Measurements from ENCODE around the gene MCAT. TPM values are rescaled to one million over a fixed set of nuclear protein-coding genes. Genes with fewer than 3 reads are reported as not detected.
"Not testable (repeated sequence)": the region's sequence is repeated elsewhere in the genome, so short reads cannot be mapped to it uniquely, and the experiment has no call there.

The MCAT gene
- total RNA-seq, 1 donor from 2014 or later: 24.0 TPM

DNA sequence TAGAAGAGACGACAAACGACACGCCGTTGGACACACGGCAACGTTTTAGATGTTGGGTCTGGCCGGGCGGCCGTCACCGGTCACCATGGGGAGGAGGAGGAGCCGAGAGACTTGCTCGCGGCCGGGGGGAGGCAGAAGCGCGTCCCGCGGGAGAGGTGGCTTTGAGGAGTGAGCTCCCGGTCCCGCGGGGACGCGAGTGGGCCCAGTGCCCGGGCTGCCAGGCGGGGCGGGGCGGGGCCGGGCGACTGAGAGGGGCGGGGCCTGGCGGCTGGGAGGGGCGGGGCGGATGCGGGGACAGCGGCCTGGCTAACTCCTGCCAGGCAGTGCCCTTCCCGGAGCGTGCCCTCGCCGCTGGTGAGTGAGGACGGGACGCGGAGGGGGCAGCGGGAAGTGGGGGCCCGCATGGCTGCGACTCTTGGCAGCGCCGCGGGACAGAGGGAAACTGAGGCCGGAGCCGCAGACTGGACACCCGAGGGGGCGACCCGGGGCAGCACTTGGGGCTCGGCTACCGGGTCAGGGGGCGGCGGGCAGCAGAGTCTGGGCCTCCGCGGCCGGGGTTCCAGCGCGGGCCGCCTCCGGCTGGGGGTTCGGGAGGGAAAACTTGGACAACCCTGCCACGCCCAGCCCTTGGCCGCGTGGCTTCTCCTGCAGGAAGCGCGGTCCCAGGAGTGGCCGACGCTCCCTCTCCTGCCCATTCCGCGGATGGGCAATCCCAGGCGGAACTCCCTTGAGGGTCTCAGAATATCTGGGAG is 8.2 kb upstream of the MCAT start, which contains the start of gene TSPO:
TSPO (plus strand) TSS at position 309 of the 752 bp plus-strand sequence. CDS start 7,680 bp downstream, outside the sequence.
- DNase-seq (ENCODE audit: extremely low spot score, unreplicated experiment): no peak
- peaks cover 9% of the 10 kb centered on the region for H3K4me1 Mint-ChIP-seq (ENCODE audit: unreplicated experiment)
- peak within 1 kb of the TSS; percentile 72 for H3K27ac Mint-ChIP-seq
- no peaks in the 10 kb centered on the region for H3K36me3 Mint-ChIP-seq
- peaks cover 3% of the 10 kb centered on the region for H3K27me3 Mint-ChIP-seq
- H3K4me3 Mint-ChIP-seq: peak within 1 kb of the TSS; percentile 87
- TF ChIP-seq, protein P1, sequence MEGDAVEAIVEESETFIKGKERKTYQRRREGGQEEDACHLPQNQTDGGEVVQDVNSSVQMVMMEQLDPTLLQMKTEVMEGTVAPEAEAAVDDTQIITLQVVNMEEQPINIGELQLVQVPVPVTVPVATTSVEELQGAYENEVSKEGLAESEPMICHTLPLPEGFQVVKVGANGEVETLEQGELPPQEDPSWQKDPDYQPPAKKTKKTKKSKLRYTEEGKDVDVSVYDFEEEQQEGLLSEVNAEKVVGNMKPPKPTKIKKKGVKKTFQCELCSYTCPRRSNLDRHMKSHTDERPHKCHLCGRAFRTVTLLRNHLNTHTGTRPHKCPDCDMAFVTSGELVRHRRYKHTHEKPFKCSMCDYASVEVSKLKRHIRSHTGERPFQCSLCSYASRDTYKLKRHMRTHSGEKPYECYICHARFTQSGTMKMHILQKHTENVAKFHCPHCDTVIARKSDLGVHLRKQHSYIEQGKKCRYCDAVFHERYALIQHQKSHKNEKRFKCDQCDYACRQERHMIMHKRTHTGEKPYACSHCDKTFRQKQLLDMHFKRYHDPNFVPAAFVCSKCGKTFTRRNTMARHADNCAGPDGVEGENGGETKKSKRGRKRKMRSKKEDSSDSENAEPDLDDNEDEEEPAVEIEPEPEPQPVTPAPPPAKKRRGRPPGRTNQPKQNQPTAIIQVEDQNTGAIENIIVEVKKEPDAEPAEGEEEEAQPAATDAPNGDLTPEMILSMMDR (conservative IDR thresholded peaks at IDR 0.05): no peak
- H3K9me3 Mint-ChIP-seq: no peaks in the 10 kb centered on the region

- Mint-ChIP-seq H3K27ac (peak overlapping the region; percentile 72), H3K9me3 (no peaks in the 10 kb centered on the region), H3K4me3 (peak overlapping the region; percentile 87), H3K36me3 (no peaks in the 10 kb centered on the region), H3K4me1 (ENCODE audit: unreplicated experiment) (peaks cover 9% of the 10 kb centered on the region), H3K27me3 (peaks cover 3% of the 10 kb centered on the region)
- TF ChIP-seq, protein P1 (conservative IDR thresholded peaks at IDR 0.05): no peak
- DNase-seq (ENCODE audit: extremely low spot score, unreplicated experiment): no peak
These were observed 7.6 kb upstream of the MCAT start for GRCh38 chr22:43150731-43151206.

DNA sequence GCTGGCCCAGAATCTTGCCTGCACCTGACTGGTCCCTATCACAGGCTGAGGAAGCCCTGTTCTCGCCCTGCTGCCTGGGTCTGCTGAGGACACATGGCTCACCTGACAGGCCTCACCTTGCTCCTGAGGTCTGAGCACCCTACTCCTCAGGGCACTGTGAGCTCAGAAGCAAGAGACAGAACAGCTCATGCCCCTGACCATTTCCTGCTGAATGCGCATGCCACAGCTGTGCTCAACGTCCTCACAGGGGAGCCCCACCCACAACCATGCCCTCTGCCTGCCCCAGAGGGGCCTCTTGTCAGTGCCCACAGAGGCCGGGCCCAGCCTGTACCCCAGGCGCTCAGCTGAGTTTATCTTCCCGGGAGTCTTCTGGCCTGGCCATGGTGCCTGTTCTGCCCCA is 5.4 kb upstream of the MCAT start:
- Mint-ChIP-seq H3K36me3 (no peaks in the 10 kb centered on the region), H3K4me3 (no peak overlapping the region), H3K4me1 (ENCODE audit: unreplicated experiment) (peaks cover 15% of the 10 kb centered on the region), H3K27ac (no peak overlapping the region), H3K9me3 (no peaks in the 10 kb centered on the region), H3K27me3 (peaks cover 6% of the 10 kb centered on the region)
- TF ChIP-seq, protein P1 (conservative IDR thresholded peaks at IDR 0.05): no peak
- DNase-seq (ENCODE audit: extremely low spot score, unreplicated experiment): no peak

DNA sequence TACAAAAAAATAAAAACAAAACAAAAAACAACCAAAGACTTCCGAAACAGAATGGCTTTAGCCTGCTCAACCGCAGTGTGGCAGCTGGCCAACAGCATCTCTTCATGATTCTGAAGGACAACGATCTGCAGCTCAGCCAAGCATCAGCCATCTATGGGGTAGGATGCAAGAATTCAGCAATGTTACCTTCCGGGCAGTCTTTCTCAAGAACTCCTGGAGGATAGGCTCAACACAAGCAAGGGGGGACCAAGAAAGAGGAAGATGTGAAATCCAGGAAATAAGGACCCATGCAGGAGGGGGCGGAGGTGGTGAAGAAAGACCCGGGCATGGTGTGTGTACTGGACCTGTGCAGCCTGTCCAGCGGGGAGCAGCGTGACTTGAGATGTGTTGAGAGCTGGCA is 4.6 kb upstream of the MCAT start:
- Mint-ChIP-seq H3K9me3 (no peaks in the 10 kb centered on the region), H3K4me1 (ENCODE audit: unreplicated experiment) (peaks cover 15% of the 10 kb centered on the region), H3K4me3 (peak overlapping the region; percentile 22), H3K36me3 (no peaks in the 10 kb centered on the region), H3K27ac (no peak overlapping the region), H3K27me3 (peaks cover 6% of the 10 kb centered on the region)
- no peak for DNase-seq (ENCODE audit: extremely low spot score, unreplicated experiment)
- TF ChIP-seq, protein P1 (conservative IDR thresholded peaks at IDR 0.05): no peak

DNA sequence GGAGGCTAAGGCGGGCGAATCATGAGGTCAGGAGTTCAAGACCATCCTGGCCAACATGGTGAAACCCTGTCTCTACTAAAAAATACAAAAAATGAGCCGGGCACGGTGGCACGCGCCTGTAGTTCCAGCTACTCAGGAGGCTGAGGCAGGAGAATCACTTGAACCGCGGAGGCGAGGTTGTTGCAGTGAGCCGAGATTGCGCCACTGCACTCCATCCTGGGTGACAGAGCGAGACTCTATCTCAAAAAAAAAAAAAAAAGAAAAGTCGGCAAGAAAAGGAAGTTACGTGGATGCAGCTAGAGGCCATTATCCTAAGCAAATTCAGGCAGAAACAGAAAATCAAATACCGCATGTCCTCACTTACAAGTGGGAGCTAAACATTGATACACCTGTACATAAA is 3.1 kb upstream of the MCAT start:
- not testable (repeated sequence) for H3K9me3 Mint-ChIP-seq; H3K4me3 Mint-ChIP-seq; DNase-seq (ENCODE audit: extremely low spot score, unreplicated experiment); H3K27ac Mint-ChIP-seq; H3K36me3 Mint-ChIP-seq; H3K27me3 Mint-ChIP-seq
- peaks cover 15% of the 10 kb centered on the region for H3K4me1 Mint-ChIP-seq (ENCODE audit: unreplicated experiment)

- not testable (repeated sequence) for H3K4me3 Mint-ChIP-seq; DNase-seq (ENCODE audit: extremely low spot score, unreplicated experiment); H3K36me3 Mint-ChIP-seq; H3K9me3 Mint-ChIP-seq; H3K27me3 Mint-ChIP-seq
- Mint-ChIP-seq H3K4me1 (ENCODE audit: unreplicated experiment) (peaks cover 14% of the 10 kb centered on the region), H3K27ac (peak overlapping the region; percentile 84)
These were observed 2.2 kb upstream of the MCAT start for GRCh38 chr22:43145371-43145770.

Data from type B pancreatic cell (in vitro differentiated cells).